ENCODE results near the gene IQCB1. TPM values are rescaled to one million over a fixed set of nuclear protein-coding genes. Genes with fewer than 3 reads are reported as not detected.
"Not testable (repeated sequence)": the region's sequence is repeated elsewhere in the genome, so short reads cannot be mapped to it uniquely, and the experiment has no call there.

Gene IQCB1
- total RNA-seq, 1 donor from 2014 or later: 43.4 TPM

- H3K27ac Mint-ChIP-seq: no peak overlapping the region
- intact Hi-C loops (cut with micrococcal nuclease): no loop called here
These were observed 40.4 kb downstream of the IQCB1 start for GRCh38 chr3:121794264-121794983.

DNA sequence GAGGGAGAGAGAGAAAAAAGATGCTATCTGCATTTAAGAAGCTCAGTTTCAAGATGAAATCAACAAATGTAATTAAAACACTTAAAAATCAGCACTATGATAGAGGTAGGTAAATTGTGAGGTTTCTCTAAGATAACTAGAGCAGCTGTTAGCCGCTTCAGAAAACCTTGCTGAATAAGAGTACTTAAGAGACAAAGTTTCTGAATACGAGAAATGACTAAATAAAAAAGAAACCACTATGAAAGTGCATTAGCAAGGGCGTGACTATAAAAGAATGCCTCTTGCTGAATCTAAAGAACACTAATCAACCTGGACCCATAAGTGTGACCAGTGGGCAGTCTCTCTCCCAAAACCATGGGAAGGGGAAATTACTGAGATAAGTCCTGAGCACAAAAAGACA lies 41.8 kb downstream of the IQCB1 start:
- DNase-seq (ENCODE audit: low spot score): no peak
- peaks cover 59% of the 10 kb centered on the region for H3K36me3 Mint-ChIP-seq (ENCODE audit: low read depth)
- no peak overlapping the region for H3K4me3 Mint-ChIP-seq (ENCODE audit: low read depth)

More at GRCh38 chr3:121794264-121794983, 40.4 kb downstream of the IQCB1 start:
- Mint-ChIP-seq H3K9me3 (no peaks in the 10 kb centered on the region), H3K36me3 (ENCODE audit: low read depth) (peaks cover 52% of the 10 kb centered on the region), H3K4me1 (ENCODE audit: low read depth) (peaks cover 8% of the 10 kb centered on the region), H3K27me3 (ENCODE audit: low read depth) (no peaks in the 10 kb centered on the region), H3K4me3 (ENCODE audit: low read depth) (no peak overlapping the region)
- DNase-seq (ENCODE audit: low spot score): no peak

DNA sequence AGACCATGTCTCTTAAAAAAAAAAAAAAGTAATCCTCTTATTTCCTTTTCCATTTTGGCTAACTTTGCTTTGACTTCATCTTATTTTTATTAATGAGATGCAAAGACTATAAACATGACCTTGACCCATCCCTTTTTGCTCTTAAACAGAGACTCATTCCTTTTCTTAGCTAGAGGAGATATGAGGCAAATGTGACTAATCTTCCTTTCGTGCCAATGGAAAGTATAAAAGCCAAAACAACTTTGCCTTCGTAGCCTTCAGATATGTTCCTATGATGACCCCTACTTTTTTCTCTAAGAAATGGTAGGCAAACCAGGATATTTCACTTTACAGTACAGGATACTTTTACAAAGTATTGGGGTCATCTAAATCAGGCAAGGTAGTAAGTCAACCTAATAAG lies 48.4 kb downstream of the IQCB1 start:
- Mint-ChIP-seq H3K36me3 (ENCODE audit: low read depth) (peaks cover 70% of the 10 kb centered on the region), H3K27ac (no peak overlapping the region), H3K4me3 (ENCODE audit: low read depth) (no peak overlapping the region), H3K4me1 (ENCODE audit: low read depth) (no peaks in the 10 kb centered on the region), H3K9me3 (no peaks in the 10 kb centered on the region), H3K27me3 (ENCODE audit: low read depth) (no peaks in the 10 kb centered on the region)
- no peak for DNase-seq (ENCODE audit: low spot score)
- intact Hi-C loops (cut with micrococcal nuclease): no loop called here

More for the DNA sequence above, 41.8 kb downstream of the IQCB1 start:
- Mint-ChIP-seq H3K27me3 (ENCODE audit: low read depth) (no peaks in the 10 kb centered on the region), H3K9me3 (no peaks in the 10 kb centered on the region), H3K4me1 (ENCODE audit: low read depth) (peaks cover 8% of the 10 kb centered on the region), H3K27ac (peak overlapping the region; percentile 17)
- intact Hi-C loops (cut with micrococcal nuclease): no loop called here

GRCh38 chr3:121782784-121783183 lies 52.1 kb downstream of the IQCB1 start:
- H3K27me3 Mint-ChIP-seq (ENCODE audit: low read depth); H3K27ac Mint-ChIP-seq; H3K9me3 Mint-ChIP-seq; DNase-seq (ENCODE audit: low spot score); intact Hi-C loops (cut with micrococcal nuclease); H3K4me3 Mint-ChIP-seq (ENCODE audit: low read depth); H3K4me1 Mint-ChIP-seq (ENCODE audit: low read depth): not testable (repeated sequence)
- H3K36me3 Mint-ChIP-seq (ENCODE audit: low read depth): peaks cover 75% of the 10 kb centered on the region

DNA sequence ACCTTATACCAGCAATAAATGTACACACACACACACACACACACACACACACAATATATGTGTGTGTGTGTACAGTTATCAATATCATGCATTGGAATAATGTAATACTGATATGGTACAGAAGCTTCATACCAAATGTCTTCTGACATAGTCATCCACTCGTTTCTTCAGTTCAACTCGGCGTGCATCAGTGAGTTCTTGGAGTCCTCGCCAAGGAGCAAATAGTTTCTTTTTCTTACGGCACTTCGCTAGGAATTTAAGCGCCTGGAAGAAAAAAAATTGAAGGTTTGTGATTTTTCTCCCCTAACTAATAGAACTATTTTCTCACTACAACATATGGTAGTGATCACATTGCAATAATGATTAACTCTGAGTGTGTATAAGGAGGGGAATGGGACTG lies 53.2 kb downstream of the IQCB1 start:
- Mint-ChIP-seq H3K36me3 (ENCODE audit: low read depth) (peaks cover 72% of the 10 kb centered on the region), H3K27me3 (ENCODE audit: low read depth) (no peaks in the 10 kb centered on the region), H3K4me1 (ENCODE audit: low read depth) (no peaks in the 10 kb centered on the region), H3K4me3 (ENCODE audit: low read depth) (no peak overlapping the region), H3K27ac (no peak overlapping the region), H3K9me3 (no peaks in the 10 kb centered on the region)
- DNase-seq (ENCODE audit: low spot score): no peak
- intact Hi-C loops (cut with micrococcal nuclease): no loop called here

DNA sequence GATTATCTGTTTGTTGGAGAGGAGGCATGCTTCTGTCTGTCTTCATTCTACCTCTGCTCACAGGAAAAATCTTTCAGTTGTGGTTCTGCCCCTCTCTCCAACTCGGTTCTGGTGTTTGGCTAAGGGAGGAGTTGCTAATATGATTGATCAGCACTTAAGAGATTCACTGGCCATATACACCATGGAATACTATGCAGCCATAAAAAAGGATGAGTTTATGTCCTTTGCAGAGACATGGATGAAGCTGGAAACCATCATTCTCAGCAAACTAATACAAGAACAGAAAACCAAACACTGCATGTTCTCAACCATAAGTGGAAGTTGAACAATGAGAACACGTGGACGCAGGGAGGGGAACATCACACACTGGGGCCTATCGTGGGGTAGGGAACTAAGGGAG lies 59.8 kb downstream of the IQCB1 start:
- DNase-seq (ENCODE audit: low spot score); H3K27ac Mint-ChIP-seq; H3K4me1 Mint-ChIP-seq (ENCODE audit: low read depth); H3K27me3 Mint-ChIP-seq (ENCODE audit: low read depth); intact Hi-C loops (cut with micrococcal nuclease); H3K4me3 Mint-ChIP-seq (ENCODE audit: low read depth); H3K9me3 Mint-ChIP-seq: not testable (repeated sequence)
- peaks cover 80% of the 10 kb centered on the region for H3K36me3 Mint-ChIP-seq (ENCODE audit: low read depth)

GRCh38 chr3:121769246-121769645 lies 65.6 kb downstream of the IQCB1 start:
- Mint-ChIP-seq H3K4me1 (ENCODE audit: low read depth) (no peaks in the 10 kb centered on the region), H3K4me3 (ENCODE audit: low read depth) (no peak overlapping the region)

DNA sequence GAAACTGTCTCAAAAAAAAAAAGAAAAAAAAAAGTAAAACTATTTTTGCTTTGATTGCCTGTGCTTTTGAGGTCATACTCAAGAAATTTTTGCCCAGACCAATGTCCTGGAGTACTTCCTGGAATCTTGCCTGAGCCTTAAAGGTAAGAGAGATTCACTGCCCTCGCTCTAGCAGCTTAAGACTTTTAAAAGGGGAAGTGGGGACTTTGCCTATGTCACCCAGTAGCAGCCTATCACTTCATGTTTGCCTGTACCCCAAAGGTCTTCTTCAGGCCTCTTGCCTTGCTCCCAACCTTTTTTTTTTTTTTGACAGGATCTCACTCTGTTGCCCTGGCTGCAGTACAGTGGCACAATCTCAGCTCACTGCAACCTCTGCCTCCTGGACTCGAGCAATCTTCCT lies 66.4 kb downstream of the IQCB1 start:
- Mint-ChIP-seq H3K4me1 (ENCODE audit: low read depth) (no peaks in the 10 kb centered on the region), H3K9me3 (no peaks in the 10 kb centered on the region), H3K27ac (no peak overlapping the region), H3K36me3 (ENCODE audit: low read depth) (peaks cover 35% of the 10 kb centered on the region), H3K4me3 (ENCODE audit: low read depth) (no peak overlapping the region), H3K27me3 (ENCODE audit: low read depth) (peaks cover 7% of the 10 kb centered on the region)
- DNase-seq (ENCODE audit: low spot score): no peak
- intact Hi-C loops (cut with micrococcal nuclease): no loop called here

More at GRCh38 chr3:121769246-121769645, 65.6 kb downstream of the IQCB1 start:
- no peaks in the 10 kb centered on the region for H3K9me3 Mint-ChIP-seq
- peaks cover 43% of the 10 kb centered on the region for H3K36me3 Mint-ChIP-seq (ENCODE audit: low read depth)
- no peak for DNase-seq (ENCODE audit: low spot score)
- peaks cover 7% of the 10 kb centered on the region for H3K27me3 Mint-ChIP-seq (ENCODE audit: low read depth)
- H3K27ac Mint-ChIP-seq: no peak overlapping the region
- intact Hi-C loops (cut with micrococcal nuclease): no loop called here

DNA sequence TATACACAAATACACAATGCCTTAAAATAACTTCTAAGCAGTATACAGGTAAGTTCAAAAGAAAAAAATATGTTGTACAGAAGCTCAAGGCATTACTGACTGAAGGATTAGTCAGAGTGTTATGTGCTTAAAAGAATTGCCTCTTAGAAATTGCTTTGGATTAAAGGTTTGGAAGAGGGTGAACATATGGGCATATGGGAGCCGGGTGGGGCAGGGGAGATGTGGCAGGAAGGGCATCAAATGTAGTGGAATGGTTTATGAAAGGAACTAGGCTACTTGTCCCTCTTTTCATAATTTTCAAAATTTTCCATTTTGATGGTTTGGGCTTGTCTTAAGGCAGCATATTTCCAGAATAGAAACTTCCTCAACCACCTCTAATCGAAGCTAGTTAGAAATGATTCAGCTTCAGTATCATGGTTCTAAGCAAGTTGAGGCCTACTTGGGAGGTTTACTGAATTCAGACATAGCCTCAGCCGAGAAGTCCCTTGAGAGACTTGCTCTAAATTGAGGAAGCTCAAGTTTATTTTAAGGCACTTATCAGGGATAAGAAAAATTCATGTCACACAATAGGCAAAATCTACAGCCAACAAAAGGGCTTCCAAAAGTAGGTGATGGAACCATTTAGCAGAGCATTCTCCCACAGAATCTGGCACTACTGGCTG lies 75.2 kb downstream of the IQCB1 start:
- Mint-ChIP-seq H3K4me3 (ENCODE audit: low read depth) (no peak overlapping the region), H3K9me3 (no peaks in the 10 kb centered on the region), H3K27ac (no peak overlapping the region), H3K27me3 (ENCODE audit: low read depth) (peaks cover 25% of the 10 kb centered on the region), H3K36me3 (ENCODE audit: low read depth) (no peaks in the 10 kb centered on the region), H3K4me1 (ENCODE audit: low read depth) (no peaks in the 10 kb centered on the region)
- DNase-seq (ENCODE audit: low spot score): no peak
- intact Hi-C loops (cut with micrococcal nuclease): no loop called here

DNA sequence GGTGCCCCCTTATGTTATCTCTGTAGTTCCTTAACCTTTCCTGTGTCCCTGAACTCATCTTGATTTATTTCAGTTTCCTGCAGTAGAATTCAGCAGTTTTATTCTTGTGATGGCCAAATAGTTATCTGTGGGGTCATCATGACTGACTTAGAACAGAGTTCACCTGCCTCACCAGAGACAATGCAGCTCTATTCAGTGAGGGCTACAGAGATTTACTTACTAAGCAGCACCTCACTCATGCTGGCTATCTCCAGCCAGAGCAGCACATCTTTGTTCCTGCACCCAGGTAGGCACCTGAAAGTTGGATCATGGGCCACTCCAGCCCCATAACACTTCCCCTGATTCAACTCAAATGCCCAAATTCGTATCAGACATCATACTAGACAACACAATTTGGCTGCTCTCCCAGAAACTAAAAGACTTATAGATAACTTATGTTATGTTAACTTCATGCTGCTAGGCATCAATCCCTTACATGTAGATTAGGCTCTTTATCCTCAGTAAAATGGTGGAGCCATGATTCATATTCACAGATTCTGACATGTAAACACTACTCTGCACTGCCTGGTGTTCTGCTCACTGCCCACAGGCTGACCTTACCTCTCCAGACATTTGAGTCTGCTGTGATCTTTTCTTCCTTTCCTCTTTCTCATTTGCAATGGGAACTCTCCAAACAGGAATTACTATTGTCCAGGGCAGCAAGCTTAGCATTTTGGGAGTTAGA lies 76.0 kb downstream of the IQCB1 start:
- intact Hi-C loops (cut with micrococcal nuclease): no loop called here
- Mint-ChIP-seq H3K36me3 (ENCODE audit: low read depth) (no peaks in the 10 kb centered on the region), H3K9me3 (no peaks in the 10 kb centered on the region), H3K4me1 (ENCODE audit: low read depth) (no peaks in the 10 kb centered on the region), H3K27ac (no peak overlapping the region), H3K4me3 (ENCODE audit: low read depth) (no peak overlapping the region), H3K27me3 (ENCODE audit: low read depth) (peaks cover 26% of the 10 kb centered on the region)
- no peak for DNase-seq (ENCODE audit: low spot score)

DNA sequence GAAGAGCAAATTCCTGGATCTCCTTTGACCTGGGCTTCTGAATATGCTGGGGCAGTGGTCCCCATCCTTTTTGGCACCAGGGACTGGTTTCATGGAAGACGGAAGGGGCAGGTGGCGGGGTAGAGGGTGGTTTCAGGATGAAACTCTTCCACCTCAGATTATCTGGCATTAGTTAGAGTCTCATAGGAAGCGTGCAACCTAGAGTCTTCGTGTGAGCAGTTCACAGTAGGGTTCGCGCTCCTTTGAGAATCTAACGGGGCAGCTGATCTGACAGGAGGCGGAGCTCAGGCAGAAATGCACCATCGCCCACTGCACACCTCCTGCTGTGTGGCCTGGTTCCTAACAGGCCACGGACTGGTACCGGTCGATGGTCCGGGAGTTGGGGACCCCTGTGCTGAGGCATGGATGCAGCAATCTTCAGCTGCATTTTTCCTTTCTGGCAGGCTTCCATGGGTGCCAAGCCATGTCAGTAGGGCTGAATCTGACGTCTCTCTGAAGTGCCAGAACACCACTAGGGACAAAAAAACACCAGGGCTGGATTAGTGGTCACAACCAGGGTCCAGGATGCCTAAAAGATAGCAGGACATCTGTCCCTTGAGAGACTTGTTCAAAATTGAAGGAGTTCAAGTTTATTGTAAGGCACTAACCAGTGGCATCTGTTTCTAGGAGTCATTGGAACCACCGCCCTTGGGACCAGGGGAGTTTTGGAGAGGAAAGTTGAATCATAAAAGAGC lies 76.9 kb downstream of the IQCB1 start:
- Mint-ChIP-seq H3K4me1 (ENCODE audit: low read depth) (no peaks in the 10 kb centered on the region), H3K27ac (no peak overlapping the region), H3K27me3 (ENCODE audit: low read depth) (peaks cover 28% of the 10 kb centered on the region), H3K4me3 (ENCODE audit: low read depth) (no peak overlapping the region), H3K36me3 (ENCODE audit: low read depth) (no peaks in the 10 kb centered on the region), H3K9me3 (no peaks in the 10 kb centered on the region)
- intact Hi-C loops (cut with micrococcal nuclease): no loop called here
- DNase-seq (ENCODE audit: low spot score): no peak

DNA sequence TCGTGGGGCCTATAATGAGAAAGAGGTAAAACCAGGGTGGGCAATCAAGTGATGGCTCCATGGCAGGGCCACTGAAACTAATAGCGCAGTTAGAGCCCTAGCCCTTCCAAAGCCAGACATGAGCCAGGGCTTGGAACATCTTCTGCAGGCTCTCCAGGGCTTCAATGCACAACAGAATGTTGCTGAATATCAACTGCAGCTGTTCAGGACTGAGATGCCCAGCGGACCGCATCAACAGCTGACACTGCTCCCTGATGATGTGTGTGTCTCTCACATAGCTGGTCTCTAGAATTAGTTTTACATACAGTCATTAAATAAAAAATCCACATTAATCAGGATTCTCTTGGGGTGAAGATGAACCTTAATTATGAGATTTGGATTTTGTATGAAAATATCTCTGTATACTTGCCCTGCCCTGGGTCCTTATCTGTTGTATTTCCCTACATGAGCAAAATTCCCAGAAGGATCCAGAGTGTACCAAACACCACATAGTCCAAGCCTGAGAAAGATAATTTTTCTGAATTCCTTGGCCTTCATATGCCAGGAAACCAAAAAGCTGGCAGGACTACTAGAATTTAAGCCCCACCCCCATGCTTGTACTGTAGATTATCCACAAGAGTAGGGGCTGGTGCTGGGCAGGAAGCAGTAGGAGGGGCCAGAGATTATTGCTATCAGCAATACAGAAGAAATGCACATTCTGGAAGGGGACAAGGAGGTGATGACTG lies 77.6 kb downstream of the IQCB1 start:
- Mint-ChIP-seq H3K36me3 (ENCODE audit: low read depth) (no peaks in the 10 kb centered on the region), H3K4me1 (ENCODE audit: low read depth) (no peaks in the 10 kb centered on the region), H3K4me3 (ENCODE audit: low read depth) (no peak overlapping the region), H3K27ac (no peak overlapping the region), H3K9me3 (no peaks in the 10 kb centered on the region), H3K27me3 (ENCODE audit: low read depth) (peaks cover 31% of the 10 kb centered on the region)
- DNase-seq (ENCODE audit: low spot score): no peak
- intact Hi-C loops (cut with micrococcal nuclease): no loop called here
